HL-60/S4 (cell line): ENCODE results near the gene MCF2L.

ENCODE experiments used
- in situ Hi-C: fragments of 300-500 bp; cut with MboI; formaldehyde crosslinking; loops from 2 replicates; pipeline ENCODE4 v1.14.3; 2022; ENCODE audit warnings: low sequenced_read_pairs

Gene MCF2L

DNA sequence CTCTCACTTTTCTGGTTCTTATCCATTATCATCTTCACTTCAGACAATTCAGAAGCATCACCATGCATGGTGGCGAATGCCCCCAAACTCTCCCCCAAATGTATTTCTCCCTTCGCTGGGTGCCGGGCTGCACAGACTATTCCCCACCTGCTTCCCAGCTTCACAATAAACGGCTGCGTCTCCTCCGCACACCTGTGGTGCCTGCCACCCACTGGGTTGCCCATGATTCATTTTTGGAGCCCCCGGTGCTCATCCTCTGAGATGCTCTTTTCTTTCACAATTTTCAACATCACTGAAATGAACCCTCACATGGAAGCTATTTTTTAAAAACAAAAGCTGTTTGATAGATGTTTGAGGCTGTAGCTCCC is 150.8 kb downstream of the MCF2L start:
- in situ Hi-C loops = no loop called here

DNA sequence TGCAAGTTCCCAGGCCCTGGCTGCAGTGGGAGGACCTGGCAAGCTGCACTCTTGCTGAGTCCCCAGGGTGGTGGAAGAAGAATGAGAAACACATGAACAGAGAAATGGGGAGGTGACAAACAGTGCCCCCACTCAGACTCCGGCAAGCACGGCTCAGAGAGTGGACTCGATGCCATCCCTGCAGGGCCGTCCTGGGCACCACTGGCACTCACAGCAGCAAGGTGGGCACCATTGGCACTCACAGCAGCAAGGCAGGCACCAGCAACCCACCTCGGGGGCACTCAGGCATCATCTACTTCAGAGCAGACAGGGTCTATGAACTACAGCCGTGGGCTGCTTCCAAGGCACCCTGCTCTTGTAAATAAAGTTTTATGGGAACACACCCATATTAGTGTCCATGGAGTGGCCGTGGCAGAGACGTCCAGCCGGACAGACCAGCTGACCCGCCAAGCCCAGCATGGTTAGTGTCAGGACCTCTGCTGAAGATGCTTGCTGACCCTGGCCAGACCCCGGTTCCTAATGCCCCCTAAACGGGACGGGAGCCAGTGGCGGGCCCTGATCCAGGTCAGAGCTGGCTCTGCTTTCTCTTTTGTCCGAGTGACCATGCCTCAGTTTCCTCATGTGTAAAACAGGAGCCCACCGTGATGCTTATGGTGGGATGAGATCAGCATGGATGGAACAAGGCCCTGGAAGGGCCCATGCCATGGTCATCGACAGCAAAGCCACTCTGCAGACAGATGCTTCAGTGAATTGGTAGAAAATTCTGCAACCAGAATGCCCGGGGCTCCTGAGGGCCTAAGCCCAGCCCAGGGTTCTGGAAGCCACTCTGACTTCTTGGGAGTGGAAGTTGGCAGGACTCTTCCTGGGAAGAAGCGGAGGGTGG is 151.5 kb downstream of the MCF2L start:
- in situ Hi-C loops = no loop called here

DNA sequence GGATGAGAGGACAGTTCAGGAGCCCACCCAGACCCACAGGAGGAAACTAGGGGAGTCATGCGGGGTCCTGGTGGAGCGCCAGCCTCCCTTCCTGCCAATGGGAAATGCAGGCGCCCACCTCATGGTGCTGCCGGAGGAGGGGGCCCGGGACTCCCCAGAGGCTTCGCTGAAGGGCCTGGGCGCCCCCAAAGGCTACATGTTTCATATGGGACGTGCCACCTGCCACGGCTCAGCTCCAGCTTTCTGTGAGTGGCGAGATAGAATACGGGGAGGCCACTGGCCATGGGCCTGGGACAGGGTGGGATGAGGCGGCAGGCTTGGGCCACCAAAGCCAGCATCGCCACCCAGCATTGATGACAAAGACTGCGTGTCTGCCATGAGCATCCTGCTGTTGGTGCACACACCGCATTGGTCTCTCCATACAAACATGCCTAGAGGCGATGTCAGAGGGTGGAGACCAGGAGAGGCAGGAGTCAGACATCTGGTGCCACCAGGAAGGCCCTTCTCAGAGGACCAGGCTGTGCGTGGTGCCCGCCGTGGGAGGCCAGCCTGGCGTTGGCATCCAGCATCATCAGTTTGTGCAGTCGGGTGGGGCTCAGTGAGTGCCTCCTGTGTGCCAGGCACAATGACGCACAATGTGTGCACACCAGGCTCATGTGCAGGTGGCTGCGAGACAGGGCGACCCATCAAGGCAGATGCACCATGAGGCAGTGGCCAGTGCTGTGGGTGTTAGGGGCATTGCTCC is 152.3 kb downstream of the MCF2L start:
- in situ Hi-C loops = no loop called here

DNA sequence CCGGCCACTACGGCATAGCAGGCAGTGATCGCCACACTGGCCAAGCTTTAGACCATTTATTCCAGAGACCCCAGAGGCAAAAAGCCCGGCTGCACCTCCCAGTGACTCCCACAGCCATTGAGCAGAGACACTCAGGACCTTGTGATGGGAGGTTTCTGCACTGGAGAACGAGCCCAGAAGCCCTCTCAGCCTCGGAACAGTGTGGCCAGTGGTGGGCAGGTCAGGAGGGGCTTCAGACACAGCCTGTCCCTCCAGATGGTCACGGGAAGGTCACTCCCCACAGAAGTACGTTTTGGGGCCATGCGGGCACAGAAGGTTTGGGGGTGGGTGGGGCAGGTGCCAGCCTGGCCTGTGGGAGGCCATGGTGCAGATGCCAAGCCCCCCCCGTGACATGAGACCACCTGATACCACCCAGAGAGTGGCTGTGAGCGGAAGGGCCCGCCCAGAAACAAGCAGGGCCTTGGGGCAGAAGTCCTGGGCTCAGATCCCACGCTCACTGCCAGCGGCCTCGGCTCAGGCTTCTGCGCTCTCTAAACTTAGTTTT is 153.0 kb downstream of the MCF2L start:
- in situ Hi-C loops = no loop called here

DNA sequence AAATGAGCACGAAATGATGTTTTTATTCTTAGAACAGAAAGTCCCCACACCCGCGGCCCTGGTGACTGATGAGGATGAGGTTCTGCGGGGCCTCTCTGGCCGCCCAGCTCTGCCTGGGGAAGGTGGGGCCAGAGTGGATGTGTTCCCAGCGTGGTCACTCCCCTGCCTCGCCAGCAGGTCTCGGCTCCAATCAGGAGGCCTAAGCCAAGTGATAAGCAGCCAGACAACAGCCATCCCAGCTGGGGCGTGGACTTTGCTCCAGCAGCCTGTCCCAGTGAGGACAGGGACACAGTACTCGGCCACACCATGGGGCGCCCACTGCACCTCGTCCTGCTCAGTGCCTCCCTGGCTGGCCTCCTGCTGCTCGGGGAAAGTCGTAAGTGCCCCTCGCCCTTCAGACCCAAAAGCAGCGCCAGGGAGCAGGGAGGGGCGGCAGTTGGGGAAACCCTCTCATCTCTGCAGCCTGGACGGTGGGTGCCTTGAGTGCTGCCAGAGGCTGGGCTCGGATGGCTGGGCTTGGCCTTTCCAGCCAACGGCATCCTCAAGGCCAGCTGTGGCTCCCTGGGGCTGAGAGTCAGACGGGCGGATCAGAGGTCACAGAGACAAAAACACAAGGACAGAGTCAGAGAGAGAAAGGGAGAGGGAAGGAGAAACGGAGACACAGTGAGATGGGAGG is 153.7 kb downstream of the MCF2L start, which contains the start of gene F10:
Gene F10 (plus strand): TSS at position 250 of the 676 bp plus-strand sequence. CDS start 57 bp downstream, at position 307.
- in situ Hi-C loops = no loop called here

DNA sequence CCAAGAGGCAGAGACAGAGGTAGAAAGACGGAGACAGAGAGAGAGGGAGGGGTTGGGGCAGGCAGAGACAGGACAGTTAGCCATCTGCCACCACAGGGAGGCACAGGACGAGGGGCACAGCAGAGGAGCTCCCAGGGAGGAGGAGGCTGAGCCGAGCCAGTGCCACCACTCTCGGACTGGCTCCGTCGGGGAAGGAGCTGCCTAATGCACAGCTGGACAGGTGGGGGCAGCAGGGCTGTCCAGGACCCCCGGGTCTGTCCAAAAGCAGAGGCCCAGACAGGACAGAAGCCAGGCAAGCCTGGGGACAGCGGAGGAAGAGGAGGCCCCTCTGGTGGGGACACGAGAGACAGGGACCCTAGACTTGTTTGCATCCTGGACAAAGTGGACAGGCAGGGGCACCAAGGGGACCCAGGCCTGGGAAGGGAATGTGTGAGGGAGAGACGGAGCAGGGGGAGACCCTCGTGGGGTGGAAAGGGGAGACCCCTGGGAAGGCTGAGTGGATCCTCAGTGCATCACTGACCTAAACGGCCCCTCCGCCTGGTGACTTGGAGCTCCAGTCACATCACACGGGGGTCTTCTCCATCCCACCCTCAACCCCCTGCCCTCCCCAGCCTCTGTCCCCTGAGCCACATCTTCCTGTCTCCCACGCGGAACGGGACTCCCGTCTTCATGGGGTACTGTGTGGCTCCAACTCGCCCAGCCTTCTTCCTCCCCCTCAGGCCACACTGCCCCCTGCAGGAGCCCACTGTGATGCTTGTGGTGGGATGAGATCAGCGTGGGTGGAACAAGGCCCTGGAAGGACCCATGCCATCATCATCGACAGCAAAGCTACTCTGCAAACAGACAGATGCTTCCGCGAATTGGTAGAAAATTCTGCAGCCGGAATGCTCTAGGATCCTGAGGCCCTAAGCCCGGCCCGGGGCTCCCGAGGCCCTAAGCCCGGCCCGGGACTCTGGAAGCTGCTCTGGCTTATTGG is 154.5 kb downstream of the MCF2L start:
- in situ Hi-C loops = no loop called here

DNA sequence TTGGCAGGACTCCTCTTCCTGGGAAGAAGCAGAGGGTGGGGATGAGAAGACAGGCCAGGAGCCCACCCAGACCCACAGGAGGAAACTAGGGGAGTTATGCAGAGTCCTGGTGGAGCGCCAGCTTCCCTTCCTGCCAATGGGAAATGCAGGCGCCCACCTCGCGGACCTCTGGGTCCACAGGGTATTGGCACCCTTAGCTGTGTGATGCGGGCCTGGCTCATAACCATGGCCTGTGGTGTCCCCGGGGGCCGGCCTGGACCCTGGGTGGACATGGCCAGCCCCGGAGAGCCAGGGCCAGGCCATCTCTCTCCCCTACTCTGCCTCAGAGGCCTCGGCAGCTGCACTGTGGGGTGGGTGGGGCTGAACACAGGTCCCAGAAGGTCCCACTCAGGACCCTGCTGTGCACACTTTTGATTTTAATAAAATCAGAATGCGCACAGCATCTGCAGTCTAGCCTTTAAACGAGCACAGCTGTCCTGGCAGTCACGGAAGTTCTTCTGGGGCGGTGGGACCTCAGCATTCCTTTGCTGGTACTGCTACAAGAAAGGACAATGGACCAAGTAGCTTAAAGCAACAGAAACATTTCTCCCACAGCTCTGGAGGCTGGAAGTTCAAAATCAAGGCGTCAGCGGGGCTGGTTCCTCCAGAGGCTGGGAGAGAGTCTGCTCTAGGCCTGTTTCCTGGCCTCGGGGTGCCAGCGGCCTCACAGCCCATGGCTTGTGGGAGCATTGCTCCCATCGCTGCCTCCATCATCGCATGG is 155.4 kb downstream of the MCF2L start:
- in situ Hi-C loops = no loop called here

DNA sequence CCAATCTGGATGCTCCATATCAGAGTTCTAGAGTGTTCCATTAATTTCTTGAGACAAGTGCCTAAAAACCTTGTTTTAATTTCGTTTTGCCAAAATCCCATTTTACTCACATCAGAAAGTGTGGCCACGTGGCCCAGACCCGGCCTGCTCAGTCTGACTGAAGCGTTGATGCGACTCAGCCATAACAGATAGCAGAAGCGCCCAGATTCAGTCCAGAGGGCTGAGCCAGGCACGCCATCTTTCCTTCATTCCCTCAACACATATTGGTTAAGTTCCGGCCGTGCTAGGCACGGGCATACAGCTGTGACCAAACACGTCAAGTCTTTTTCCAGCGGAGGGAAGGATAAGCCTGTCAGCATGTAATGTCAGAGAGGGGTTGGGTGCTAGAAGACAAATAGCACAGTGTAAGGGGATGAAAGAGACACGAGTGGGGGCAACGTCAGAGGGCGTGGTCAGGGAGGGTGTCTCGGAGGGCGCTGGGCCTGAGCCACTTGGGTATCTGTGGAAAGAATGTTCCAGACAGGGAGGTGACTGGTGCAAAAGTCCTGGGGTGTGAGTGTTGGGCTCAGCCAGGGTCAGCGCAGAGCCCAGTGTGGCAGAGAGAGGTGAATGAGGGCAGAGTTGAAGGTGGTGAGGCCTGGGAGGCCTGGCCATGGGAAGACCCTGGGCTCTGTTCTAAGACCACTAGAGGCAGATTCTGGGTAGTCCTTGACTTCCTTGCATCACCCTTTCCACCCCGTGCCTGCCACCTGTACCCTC is 156.7 kb downstream of the MCF2L start:
- in situ Hi-C loops = no loop called here

DNA sequence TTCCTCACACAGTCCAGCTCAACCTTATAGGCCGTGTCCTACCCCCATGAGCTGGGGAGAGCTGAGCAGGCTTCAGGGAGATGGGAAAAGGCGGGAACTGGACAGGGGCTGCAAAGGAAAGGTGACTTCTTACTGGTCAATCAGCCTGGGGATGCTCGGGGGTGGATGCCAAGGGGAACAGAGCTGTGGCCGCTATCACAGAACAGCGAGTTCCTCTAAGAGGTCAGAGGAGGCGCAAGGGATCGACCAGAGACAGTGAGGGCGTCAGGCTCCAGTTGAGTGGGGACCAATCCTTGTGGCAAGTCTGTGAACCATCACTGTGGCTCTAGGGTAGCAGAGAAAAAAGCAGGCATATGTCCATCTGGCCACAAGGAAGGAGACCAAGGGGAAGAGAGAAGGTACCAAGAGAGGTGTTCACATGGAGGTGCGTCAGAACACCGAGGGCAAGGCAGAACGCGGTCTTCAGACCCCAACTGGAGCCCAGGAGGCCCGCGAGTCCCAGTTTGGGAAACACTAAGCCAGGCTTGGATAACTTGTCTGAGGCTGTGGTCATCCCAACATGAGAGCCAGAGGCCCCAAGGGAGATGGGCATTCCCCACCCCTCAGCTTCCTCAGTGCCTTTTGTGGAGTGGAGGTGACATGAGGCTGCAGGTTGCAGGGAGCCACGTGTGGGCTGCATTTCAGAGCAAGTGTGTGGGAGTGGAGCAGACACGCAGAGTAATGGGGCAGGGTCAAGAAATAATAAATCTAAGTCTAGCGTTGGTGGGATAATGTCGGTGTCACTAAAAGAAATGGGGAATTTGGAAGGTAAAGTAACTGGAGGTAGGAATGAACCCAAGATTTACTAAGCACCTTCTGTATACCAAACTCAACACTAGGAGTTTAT is 157.5 kb downstream of the MCF2L start:
- in situ Hi-C loops = no loop called here

DNA sequence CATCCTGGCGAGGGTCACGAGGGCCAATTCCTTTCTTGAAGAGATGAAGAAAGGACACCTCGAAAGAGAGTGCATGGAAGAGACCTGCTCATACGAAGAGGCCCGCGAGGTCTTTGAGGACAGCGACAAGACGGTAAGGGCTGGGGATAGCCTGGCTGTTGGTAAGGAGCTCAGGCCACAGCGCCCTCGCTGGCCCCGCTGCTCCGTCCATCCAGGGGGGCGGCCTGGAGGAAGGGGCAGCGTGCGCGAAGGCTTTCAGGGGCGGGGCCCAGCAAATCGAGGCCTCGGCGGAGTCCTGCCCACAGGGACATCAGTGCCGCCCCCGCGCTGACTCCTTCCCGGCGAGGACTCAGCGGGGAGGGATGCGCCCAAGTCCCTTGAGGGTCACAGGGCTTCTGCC is 160.5 kb downstream of the MCF2L start:
- in situ Hi-C loops = no loop called here

DNA sequence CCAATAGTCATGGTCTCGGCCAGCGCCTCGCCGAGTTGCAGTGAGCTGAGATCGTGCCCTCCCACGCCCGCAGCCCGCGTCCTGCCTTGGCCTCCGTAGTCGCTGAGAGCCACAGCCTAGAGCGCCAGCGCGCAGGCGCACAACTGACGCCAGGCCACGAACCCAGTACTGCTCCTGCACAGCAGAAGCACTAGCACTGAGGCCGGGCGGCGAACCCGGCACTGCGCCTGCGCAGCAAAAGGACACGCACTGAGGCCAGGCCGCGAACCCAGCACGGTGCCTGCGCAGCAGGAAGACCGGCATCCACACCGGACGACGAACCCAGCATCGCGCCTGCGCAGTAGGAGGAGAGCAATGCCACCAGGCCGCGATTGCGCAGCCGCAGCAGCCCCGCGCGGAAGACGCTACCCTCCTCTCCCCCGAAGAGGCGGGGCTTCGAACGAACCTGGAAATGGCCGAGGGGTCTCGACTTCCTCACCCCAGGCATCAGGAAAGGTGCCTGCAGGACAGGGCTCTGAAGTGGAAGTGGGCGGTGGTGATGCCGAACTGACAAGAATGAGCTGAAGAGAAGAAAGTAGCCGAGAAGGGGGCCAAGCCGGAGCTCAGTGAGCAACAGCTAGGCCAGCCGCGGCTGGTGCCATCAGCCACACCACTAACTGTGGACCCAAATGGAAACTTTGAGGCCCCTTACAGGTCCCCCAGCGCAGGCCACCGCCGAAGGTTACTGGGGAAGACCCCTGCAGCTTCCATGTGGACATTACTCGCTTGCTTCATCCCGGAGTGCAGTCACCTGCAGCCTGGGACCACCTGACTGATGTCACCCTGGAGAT is 161.1 kb downstream of the MCF2L start:
- in situ Hi-C loops = no loop called here

DNA sequence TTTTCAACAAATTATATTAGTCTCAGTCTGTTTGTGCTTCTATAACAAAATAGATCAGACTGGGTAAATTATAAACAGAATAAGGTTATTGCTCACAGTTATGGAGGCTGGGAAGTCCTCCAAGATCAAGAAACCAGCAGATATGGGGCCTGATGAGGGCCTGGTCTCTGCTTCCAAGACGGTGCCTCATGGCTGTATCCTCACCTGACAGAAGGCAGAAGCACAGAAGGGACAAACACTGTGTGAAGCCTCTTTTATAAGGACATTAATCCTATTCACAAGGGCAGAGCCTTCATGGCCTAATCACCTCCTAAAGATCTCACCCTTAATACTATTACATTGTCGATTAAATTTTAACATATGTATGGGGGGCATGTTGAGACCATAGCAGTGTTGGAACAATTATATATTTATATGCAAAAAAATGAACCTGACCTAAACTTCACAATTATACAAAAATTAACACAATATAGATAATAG is 166.3 kb downstream of the MCF2L start:
- in situ Hi-C loops = no loop called here

DNA sequence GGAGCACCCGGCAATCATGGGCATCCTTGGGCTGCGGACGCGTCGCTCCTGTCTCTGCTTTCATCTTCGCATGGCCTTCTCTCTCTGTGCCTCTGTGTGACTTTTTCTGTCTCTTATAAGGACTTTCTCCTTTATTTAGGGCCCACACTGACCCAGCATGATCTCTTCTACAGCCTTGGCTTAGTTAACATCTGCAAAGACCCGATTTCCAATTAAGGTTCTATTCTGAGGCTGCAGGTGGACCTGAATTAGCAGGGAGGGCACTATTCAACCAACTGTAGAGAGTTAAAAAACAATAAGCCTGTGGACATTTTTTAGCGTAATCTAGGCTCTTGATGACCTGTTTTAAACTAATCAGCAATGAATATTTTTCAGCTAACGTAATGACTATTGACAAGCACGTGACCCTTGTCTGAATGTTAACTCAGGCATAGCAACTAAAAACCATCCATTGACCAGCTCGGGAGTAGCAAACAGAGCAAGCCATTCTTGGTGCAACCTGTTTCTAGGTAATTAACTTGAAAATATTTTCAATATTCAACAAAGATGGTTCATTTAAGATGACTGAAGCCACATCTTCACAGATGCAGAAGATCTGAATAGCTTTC is 168.8 kb downstream of the MCF2L start:
- in situ Hi-C loops = no loop called here

DNA sequence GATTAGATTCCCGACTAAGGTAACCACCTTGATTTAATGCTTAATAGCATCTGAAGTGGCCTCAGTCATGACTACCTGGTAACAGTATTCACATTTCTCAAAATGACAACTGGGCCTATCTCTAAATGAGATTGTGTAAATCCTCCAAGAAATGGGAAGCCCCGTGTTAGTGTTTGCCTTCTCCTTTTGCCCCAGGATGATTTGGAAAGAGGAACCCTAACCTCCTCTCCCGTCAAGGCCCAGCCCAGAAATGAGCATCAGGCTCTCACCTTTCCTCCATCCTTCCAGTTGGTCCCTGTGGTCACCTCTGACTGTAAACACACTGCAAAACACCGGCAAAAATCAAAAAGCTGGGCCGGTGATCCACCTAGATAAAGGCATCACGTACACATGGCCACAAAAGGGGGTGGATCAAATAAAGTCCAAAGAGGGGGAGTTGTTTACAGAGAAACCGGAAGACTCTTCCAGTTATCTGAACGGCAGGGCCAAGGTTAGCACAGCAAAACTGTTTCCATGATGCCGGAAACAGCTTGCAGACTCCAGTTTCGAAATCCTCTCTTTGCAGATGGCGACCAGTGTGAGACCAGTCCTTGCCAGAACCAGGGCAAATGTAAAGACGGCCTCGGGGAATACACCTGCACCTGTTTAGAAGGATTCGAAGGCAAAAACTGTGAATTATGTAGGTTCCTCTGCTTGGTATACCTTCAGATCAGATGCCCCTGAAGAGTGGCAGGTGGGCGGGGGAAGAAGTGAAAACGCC is 170.0 kb downstream of the MCF2L start:
- in situ Hi-C loops = no loop called here

DNA sequence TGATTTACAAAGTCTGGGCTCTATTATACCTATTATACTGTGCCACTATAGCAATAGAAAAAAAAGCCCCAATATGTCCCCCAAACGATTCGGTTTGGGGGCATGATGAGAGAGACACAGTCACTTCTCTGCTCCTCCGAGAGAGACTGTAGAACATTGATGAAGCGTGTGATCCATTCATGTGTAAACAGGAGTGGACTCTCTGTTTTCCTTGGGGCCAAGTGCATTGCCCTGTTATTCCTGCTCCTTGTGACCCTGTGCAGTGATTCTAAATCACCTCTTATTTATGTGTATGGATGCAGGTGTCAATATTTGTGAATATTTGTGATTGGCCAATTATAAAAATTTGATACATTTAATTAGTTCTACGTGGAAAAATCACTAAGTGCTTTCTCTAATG is 170.6 kb downstream of the MCF2L start:
- in situ Hi-C loops = no loop called here
